ENCODE data around the gene CACNA1D.
"Not testable (repeated sequence)": the region's sequence is repeated elsewhere in the genome, so short reads cannot be mapped to it uniquely, and the experiment has no call there.

The CACNA1D gene

DNA sequence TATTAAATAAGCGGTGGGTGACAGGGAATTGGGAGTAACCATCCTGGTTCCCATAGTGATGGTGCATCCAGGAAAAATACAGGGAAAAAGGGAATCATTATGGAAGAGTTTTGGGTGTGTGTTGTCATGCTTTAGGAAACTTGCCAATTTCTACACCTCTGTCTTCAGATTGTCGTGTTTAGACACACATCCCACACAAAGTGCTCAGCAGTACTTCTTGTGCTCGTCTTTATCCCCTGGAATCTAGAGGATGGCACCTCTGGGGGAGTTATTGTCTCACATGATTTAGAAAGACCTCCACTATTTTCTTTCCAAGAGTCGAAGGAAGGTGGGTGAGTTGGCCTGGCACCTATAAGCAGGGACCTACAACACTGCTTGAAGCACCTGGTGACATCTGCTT is 35.8 kb downstream of the CACNA1D start:
- DNase-seq, result no peak

DNA sequence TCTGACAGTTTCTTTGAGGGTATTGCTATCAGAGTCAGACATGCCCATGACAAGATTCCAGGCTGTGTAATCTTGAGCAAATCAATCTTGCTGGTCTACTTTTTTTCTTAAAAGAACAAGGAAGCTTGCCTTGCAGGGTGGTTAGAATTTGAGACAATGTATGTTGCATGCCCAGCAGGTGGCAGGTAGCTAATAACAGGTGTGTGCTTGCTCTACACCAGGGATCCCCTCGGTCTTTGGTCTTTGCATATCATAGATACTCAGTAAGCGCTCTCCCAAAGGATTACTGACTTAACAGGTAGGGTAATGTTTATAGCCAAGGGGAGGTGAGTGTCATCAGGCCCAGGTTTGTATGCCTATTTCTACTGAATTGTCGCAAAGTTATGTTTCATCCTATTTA is 37.3 kb downstream of the CACNA1D start:
- peak; percentile 35 for DNase-seq

DNA sequence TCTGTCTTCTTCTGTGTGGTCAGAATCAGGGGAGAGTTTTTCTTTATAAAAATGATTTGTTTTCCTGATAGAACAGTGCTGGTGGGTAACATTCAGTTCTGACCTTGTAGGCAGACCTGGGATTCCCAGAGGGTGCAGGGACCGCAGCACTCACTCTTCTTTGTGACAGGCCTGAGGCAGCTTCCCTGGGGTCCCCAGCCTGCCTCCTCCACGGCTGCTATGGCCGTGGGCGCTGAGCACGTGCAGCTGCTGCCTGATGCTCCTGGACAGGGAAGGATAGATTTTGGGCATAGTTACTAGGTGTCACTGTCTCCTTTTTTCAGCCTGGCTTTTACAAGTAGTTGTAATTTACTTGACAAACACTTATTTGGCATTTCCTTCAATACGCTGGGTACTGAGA is 39.1 kb downstream of the CACNA1D start:
- DNase-seq, result no peak

DNA sequence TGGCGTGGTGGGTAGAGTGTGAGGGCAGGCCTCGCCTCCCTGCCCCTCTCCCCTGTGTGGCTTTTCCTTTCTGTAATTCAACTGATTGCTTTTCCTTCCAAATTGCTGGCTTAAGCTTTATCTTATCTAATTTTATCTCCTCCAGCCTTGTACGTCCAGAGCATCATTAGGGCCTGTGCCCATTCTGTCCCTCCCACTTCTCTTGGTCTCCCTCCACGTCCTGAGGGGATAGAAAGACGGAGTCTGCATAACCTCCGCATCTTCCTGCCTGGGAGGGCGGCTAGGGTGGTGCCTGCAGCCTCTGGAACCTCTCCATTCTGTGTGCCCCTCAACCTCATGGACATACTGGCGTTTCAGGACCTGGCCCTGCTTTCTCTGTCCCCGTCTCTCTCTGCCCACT is 39.8 kb downstream of the CACNA1D start:
- no peak for DNase-seq

DNA sequence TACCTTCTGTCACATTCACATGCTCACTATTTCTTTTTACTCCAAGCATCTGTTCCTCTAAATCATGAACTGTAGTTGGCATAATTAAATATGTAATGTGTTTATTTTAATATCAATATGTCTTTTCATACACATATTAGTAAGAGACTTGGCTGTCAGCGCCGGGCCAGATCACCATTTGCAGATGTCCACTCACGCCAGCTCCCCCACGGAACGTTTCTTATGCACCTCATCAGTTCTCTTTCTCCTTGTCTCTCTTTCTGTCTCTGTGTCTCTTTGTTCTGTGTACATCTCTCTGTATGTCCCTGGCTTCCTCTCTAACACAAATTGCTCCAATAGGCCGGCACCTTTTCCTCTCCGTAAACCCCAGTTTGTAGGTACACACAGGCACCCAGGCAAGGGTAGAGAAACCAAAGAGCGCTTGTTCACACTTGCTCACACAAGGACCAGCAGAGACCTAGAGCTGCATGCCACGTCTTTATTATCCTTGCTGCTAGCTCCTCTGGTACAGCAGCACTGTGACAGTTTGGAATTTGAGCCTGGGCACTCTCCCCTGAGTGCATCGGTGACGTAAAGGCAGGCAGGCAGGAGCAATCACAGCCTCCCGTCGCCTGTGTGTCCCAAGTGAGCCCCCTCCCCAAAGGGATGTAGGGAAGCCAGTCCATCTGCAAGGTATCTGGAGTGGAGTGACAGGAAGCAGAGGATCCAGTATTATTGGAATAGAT is 40.4 kb downstream of the CACNA1D start:
- peak; percentile 21 for DNase-seq

DNA sequence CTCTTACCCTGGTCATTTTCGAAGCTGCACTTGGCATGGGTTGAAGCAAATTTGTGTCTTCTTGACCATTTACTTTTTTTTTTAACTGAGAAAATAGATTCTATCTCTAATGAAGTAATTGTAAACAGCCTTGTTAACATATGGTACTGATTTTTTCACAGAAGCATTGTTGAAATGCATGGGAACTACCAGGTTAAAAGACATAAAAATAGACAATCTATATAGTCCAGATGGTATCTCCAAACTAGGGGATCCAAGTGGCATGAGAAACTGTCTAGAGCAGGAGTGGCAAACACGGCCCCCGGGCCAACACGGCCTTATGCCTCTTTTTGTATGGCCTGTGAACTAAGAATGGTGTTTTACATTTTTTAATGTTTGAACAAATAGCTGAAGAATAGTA is 41.9 kb downstream of the CACNA1D start:
- no peak for DNase-seq

DNA sequence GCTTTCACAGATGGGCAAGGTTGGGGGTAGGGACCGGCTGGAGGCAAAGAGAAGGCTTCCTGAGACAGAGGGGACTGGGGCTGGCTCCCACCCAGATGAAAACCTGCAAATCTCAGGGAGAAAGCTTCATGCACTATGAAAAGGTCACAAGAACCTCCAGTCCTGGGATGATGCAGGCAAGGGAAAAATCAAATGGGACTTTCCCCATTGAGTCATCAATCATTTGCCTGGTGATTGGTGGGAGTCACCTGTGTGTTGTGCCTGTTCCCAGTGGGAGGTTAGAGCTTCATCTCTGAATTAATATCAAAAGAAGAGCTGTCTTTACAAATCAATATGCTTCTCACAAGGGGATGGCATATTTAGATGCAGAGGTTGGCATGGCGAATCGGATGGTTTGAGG is 49.9 kb downstream of the CACNA1D start:
- DNase-seq, result no peak

DNA sequence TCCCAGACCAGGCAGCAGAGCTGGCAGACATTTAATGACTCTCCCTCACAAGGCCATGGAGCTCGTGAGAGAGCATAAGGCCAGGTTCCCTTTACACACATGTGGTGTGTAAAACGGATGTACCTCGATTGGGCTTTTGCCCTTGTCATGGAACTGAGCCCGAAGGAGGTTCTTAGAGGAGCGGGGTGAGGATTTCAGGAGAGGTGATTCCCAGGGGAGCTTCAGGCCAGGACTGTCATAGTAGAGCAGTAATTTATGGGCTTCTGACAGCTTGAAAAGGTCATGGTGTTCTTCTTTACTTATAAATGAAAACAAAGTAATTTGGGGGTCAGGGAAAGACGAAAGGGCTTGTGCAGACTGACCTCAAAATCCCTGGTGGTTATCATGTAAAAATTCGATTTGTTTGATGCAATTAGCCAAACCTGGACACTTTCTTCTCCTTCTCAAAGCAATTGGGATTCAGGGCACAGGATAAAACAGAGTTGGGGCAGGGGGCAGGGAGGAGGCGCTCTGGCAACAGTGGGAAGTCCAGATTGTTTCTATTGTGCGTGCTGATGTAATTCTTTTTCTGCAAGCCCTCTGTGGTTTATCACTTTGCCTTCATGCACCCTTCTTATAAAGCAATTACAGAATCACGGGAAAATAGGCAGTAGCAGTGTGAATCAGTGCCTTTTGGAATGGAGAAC is 51.0 kb downstream of the CACNA1D start:
- no peak for DNase-seq

DNA sequence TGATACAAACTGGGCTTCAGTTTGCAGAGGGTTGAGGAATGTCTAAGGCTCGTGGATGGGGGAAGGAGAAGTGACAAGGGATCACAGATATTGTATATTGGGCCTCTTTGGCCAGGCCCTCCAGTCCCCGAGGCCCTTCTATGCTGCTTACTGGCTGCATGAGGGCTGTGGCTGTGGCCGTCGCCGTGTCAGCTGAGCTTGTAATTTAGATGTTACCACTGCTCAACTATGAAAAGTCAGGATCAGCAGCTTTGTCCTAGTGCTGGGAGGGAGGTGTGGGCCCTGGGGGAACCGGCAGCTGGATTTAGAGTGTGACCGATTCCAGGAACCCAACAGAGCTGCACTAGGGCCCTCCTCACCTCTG is 51.6 kb downstream of the CACNA1D start:
- DNase-seq, result no peak

DNA sequence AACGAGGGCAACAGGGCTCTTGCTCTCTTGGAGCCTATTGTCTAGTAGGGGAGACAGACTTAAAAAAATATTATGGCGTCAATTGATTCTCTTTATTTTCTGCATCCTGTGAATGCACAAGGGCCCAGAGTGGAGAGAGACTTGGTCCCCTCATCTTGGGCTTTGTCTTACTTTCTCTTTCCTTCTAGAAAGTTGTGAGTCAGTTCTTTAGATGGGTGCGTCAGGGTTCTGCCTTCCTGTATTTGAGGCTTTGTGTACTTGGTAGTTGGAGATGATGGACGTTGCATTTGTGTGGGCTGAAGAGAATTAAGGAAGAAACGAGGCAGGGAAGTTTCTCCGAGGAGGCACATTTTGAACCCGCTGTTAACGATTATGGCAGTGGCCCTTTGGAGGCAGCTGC is 52.9 kb downstream of the CACNA1D start:
- DNase-seq, result no peak

DNA sequence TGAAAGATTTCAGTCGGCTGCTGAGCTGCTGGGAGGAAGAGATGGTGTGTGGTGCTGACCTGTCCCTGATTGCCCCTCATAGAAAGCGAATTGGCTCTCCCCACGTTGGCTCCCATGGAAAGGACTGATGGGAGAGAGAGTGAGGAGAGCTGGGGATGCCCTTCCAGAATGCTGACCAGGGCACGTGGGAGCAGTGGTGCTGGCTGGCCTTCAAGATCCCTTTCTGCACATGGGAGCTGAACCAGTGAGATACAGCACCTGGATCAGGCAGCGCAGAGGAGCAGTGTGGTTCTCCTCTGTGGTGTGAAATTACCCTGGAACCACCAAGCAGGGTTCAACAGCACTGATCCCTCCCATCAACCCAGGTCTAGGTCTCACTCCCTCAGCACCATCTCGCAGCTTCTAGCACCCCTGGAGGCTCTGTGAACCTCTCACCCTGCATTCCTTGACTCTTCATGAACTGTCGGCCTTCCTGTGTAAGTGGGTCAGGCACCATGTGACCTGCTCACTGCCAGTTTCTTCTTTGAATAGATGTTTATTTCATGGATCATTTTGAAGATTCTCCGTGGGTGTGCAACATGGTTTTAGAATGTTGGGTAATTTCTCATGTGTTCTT is 55.7 kb downstream of the CACNA1D start:
- DNase-seq, result no peak

DNA sequence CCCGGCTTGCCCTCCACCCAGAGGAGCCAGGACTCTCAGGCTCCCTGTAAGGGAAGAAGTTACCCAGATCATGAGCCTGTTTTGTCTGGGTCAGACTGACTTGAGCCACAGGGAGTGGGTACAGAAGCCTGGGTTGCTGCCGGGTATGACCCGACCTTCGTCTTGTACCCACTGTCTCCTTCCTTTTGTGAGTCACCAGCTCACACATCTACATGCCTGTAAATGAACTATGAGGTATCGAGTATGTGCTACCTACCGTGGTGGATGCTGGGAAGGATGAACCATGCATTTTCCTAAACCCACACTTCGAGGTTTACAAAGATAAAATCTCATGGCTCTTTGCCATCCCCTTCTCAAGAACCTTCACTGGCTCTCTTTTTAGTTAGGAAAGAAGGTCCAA is 56.9 kb downstream of the CACNA1D start:
- DNase-seq, result no peak

DNA sequence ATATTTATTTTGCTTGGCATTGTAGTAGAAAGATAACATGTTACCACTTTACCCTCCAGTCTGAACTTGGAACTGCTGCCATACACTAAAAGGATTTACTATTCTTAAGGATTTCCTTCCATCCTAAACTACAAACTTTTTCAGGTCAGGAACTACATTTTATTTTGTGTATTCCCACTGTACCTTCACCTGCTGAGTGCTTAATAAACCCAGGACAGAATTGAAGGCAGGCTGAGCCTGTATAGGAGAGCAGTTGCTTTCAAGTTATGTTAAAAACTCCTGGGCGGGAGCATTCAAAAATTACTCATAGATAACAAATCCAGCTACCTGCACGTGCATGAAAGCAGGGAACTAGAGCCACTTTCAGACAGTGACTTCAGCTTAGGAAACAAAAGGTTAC is 58.3 kb downstream of the CACNA1D start:
- DNase-seq, result no peak

DNA sequence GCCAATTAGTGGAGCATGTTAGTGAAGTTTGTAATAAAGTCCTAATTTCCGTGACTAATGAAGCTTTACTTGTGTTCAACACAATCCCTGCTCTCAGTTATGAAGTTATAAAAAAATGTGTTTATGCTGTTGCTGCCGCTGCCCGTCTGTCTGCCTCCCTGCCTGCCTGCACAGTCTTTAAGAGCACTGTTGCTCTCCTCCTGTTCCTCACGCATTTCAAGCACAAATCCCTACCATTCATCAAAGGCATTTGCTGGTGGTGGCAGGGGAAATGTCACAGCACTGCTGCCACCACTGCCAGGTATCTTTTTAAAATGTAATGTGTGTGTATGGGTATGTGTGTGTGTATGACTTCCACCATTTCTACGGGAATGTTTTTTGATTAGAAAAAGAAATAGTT is 58.8 kb downstream of the CACNA1D start:
- no peak for DNase-seq

DNA sequence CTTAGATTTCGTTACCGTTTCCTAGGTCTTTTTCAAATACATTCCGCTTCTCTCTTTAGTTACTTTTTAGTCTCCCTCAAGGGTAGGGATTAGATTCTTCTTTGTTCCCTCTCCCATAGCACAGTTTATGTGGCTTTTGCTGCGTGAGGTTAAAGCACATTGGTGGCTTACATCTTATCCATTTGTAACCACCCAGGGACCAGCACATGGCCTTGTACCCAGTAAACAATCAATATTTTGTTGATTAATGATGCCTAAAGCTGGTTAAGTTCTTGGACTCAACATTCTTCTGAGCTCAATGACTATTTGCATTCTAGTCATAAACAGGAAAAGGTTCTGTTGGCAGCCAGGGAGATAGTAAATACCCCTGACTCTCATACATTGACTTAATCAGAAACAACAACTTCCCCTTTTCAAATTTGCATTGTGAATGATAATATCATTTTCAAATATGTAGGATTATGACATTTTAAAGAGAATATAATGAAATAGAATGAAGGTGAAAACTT is 60.2 kb downstream of the CACNA1D start:
- no peak for DNase-seq

DNA sequence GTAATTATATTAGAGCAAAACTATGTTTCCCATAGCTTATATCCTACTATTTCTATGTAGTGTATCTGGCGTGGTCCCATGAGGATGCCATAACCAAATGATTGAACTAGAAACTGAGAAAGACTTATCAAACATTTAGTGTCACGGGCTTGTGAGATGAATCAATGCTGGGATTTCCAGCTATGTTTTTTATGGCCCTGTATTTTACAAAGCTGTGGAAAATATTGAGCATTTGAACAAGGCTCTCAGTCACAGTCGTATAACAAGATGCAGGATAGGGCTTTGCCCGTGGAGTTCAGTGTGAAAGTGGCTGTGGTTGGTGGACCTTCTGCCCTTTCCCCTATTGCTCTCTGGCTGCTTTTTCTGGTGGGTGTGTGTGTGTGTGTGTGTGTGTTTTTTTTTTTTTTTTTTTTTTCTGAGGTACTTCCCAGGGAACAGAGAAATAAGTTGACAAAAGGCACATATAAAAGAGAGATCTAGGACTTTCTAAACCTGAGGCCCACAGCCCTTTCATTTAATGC is 60.7 kb downstream of the CACNA1D start:
- DNase-seq, result no peak

DNA sequence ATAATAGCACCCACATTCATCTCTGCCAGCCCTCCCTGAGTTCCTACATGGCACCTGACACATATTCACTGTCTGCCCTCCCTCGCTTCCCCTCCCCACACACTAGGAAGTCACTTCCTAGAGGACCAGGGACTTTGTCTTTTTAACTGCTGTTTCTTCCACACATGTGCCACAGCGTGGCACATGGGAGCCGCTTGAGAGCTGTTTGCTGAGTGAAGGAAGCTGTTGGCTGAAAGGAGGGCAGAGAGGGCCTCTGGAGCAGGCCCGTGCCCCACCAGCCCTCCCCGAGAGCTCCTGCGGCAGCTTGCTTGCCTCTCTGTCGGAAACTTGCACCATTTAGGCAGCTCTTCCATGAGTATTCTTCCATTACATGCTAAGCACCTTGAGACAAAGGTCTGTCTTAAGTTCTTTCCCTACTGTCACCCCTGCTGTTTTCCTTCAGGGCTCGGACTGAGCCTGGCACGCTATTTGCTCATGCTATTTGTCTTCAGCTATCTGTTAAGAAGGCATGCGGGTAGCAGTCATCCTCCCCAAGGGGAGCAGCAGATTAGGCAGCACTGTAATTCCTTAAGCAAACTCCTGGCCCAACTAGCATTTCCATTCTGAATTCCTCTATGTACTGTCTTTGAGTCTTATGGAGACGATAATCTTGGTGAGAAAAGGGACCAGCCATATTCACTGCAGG is 72.2 kb downstream of the CACNA1D start:
- DNase-seq, result no peak

DNA sequence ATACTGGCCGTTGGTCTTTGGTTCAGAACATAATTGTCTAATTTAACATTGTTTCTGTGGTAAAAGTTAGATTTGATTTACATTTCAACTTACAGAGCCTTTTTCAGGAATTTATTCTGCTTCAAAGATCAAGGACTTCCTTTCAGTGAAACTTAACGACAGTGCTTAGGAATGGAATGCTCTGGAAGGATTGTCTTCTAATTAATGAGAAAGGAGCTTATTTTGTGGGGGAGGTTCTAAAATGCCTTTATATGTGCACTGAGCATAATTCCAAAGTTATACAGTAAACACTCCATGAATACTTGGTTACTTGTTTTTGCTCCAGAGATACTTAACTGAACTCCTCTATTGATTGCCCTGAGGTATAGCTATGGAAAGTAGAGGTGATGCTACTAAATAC is 75.7 kb downstream of the CACNA1D start:
- no peak for DNase-seq

DNA sequence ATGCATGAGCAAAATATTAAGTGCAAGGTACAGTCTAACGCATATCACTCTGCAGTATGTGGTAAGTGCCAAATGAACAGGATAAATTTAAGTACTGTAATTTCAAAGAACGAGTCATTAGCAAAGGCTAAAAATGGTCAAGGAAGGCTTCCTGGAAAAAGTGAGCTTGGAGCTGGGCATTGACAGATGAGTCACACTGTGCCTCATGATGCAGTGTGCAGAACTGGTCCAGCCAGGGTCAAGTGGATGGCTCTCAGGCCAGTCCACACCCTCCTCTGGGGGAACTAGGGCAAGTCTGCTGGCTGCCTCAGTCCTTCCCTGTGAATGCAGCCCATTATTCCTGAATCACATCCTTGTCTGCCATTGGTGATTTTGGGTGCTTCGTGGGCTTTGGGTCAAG is 76.3 kb downstream of the CACNA1D start:
- DNase-seq, result peak; percentile 44

DNA sequence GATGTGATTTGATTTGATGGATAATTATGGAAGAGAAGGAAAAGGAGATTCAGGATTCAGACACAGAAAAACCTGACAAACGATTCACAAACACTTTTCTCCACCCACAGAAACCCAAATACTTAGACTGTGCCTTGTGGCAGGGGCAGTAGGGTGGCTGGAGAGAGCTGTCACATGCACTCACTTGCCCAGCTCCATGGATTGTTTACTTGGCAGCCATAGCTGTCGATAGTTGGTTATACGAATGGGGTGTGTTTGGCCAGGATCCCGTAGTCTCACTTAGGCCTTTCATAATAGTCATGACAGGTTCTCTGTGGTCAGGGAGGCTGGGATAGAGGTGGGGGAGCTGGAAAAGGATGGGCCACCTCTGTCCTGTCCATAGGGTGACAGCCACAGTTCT is 76.9 kb downstream of the CACNA1D start:
- DNase-seq, result no peak

DNA sequence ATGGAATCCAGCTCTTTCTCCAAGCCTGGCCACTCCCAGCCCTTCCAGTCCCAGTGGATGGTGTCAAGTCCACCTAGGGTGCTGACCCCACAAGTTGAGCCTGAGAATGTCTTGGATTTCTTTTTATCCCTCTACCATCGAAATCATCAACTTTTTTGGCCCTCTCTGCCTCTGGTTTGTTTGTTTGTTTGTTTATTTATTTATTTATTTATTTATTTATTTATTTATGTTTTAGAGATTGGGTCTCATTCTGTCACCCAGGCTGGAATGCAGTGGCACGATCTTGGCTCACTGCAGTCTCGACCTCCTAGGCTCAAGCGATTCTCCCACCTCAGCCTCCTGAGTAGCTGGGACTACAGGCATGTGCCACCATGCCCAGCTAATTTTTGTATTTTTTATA is 77.8 kb downstream of the CACNA1D start:
- DNase-seq, result not testable (repeated sequence)

DNA sequence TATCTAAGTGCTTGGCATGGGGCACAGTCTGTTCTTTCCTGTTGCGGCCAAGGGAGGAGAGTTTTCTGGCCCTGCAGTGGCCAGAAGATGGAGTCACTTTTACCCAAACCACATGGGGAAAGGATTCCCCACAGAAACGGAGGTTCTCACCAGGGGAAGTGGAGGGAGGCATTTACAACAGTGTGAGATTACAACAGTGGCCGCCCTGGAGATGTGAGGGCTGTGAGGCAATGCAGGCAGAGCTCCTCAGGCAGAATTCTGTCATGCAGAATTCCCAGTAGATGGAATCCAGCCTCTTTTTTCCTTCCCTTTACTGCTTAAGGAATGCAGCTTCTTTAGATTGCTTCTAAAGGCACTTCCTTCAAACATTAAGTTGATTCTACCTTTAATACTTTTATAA is 83.1 kb downstream of the CACNA1D start:
- DNase-seq, result no peak

DNA sequence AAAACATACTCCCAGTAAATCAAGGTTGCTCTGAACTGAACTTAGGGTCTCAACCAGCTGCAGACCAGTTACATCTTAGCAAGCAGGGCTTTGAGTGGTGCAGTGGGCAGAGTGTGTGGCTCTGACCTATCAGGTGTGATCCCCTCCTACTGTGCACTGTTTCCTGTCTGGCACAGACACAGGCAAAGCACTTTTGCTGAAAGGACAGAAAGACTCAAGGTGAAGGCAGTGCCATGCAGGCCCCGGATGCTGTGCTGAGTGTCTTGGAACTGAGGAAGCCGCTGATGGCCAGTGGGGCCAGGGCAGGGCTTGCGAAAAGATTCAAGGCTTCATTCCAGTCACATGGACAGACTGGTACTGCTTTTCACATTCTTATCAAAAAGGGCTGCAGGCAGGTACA is 85.2 kb downstream of the CACNA1D start:
- no peak for DNase-seq

DNA sequence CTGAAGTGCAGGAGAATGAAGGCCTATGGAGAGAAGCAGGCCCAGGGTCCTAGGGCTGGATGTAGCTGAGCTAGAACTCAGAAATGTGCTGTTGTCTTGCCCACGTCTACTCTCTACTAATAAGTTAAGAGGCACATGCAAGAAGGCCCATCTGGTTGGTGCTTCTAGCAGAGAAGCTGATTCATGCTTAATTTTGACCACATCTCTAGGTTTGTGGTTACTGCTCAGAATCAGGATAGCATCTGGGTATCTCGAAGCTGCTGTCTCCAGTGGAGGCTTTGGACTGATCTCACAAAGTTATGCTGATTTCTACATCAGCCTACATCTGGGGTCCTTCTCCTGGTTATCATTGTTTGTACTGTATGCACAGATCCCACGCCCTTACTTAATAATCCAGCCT is 87.3 kb downstream of the CACNA1D start:
- DNase-seq, result no peak
